ENCODE measurements around the gene LCAT. TPM values are rescaled to one million over a fixed set of nuclear protein-coding genes. Genes with fewer than 3 reads are reported as not detected.

Gene LCAT
- total and polyA plus RNA-seq, 4 donors, result 8.4 to 43.9 (median 21.9) TPM

GRCh38 chr16:67988675-67989074 is 44.8 kb upstream of the LCAT start:
- Histone ChIP-seq H3K4me1 (ENCODE audit: control insufficient read depth in 5 of 5, insufficient read depth in 5 of 5, low read length in 5 of 5) (peaks cover 0 to 7% (median 0%) of the 10 kb centered on the region in 5 donors), H3K27me3 (ENCODE audit: control insufficient read depth in 3 of 3, insufficient read depth in 3 of 3, low read length in 2 of 3) (no peaks in the 10 kb centered on the region), H3K36me3 (ENCODE audit: control insufficient read depth in 4 of 4, insufficient read depth in 4 of 4, low read length in 4 of 4) (no peaks in the 10 kb centered on the region), H3K4me3 (no peak overlapping the region), H3K27ac (ENCODE audit: low read depth in 1 of 2, low read length in 1 of 2) (no peak overlapping the region), H3K9me3 (ENCODE audit: control insufficient read depth in 4 of 4, insufficient read depth in 3 of 4, low read length in 3 of 4) (no peaks in the 10 kb centered on the region), H3K9ac (ENCODE audit: insufficient read depth in 1 of 2, low read length in 2 of 2) (no peak overlapping the region)
- no peak for DNase-seq
- no peak for ATAC-seq (ENCODE audit: insufficient read depth, low FRiP score)
- TF ChIP-seq CTCF (IDR thresholded peaks at IDR 0.05; ENCODE audit: control extremely low read depth, extremely low read depth), result no peak
- 70 to 74% methylated on average over 3 of the region's 3 CpGs for WGBS, 2 donors

DNA sequence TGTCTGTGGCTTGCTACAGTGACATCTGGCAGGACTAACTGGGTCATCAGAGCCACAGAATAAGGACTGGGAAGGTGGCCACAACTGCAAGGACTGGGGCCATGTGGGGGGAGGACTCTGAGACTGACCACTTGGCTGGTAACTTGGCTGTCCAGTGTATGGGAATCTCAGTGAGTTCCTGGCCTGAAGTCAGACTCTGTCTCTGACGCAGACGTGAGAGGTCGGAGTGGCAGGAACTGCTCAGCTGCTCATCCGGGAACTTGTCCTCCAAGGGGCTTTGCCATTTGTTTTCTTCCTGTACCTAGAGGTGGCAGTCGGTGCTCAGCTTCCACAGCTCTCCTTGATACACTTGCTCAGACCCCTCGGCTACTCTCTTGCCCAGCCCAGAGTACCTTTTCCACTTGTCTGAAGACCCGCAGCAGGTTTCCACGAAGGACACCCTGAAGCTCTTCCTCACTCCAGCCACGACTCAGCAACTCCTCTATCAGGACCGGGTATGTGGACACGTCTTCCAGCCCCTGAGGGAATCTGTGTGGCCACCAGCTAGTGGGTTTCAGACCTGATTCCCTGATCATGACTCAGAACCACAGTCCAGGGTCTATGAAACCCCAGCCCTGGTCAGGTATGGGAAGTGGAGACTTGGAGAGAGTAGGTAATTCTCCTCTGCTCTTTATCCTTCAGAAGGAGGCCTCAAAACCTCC is 43.7 kb upstream of the LCAT start:
- Histone ChIP-seq H3K9ac (ENCODE audit: insufficient read depth in 1 of 2, low read length in 2 of 2) (no peak overlapping the region), H3K4me3 (no peak overlapping the region), H3K9me3 (ENCODE audit: control insufficient read depth in 4 of 4, insufficient read depth in 3 of 4, low read length in 3 of 4) (no peaks in the 10 kb centered on the region), H3K4me1 (ENCODE audit: control insufficient read depth in 5 of 5, insufficient read depth in 5 of 5, low read length in 5 of 5) (peaks cover 0 to 7% (median 0%) of the 10 kb centered on the region in 5 donors), H3K36me3 (ENCODE audit: control insufficient read depth in 4 of 4, insufficient read depth in 4 of 4, low read length in 4 of 4) (no peaks in the 10 kb centered on the region), H3K27me3 (ENCODE audit: control insufficient read depth in 3 of 3, insufficient read depth in 3 of 3, low read length in 2 of 3) (no peaks in the 10 kb centered on the region), H3K27ac (ENCODE audit: low read depth in 1 of 2, low read length in 1 of 2) (peak overlapping the region in 1 of 2 donors; percentile 23)
- DNase-seq, result peak in 1 of 3 donors; percentile 41
- WGBS, 2 donors, result 60 to 65% methylated on average over 11 of the region's 11 CpGs
- no peak for ATAC-seq (ENCODE audit: insufficient read depth, low FRiP score)
- no peak for TF ChIP-seq CTCF (IDR thresholded peaks at IDR 0.05; ENCODE audit: control extremely low read depth, extremely low read depth)

DNA sequence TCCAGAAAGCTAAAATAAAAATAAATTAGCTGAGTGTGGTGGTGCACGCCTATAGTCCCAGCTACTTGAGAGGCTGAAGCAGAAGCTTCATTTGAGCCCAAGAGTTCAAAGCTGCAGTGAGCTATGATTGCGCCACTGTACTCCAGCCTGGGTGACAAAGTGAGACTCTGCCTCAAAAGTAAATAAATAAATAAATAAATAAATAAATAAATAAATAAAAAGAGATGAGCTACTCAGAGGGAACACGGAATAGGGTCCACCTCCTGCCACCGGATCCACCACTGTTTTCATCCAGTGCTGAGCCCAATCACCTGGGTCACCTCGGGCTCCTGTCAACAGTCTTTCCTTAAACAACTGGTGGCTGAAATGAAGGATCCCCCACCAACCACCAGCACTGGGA is 43.0 kb upstream of the LCAT start:
- DNase-seq (no peak), ATAC-seq (ENCODE audit: insufficient read depth, low FRiP score) (no peak)
- Histone ChIP-seq H3K9ac (ENCODE audit: insufficient read depth in 1 of 2, low read length in 2 of 2) (no peak overlapping the region), H3K4me1 (ENCODE audit: control insufficient read depth in 5 of 5, insufficient read depth in 5 of 5, low read length in 5 of 5) (peaks cover 0 to 7% (median 0%) of the 10 kb centered on the region in 5 donors), H3K27me3 (ENCODE audit: control insufficient read depth in 3 of 3, insufficient read depth in 3 of 3, low read length in 2 of 3) (no peaks in the 10 kb centered on the region), H3K4me3 (no peak overlapping the region), H3K27ac (ENCODE audit: low read depth in 1 of 2, low read length in 1 of 2) (no peak overlapping the region), H3K9me3 (ENCODE audit: control insufficient read depth in 4 of 4, insufficient read depth in 3 of 4, low read length in 3 of 4) (no peaks in the 10 kb centered on the region), H3K36me3 (ENCODE audit: control insufficient read depth in 4 of 4, insufficient read depth in 4 of 4, low read length in 4 of 4) (no peaks in the 10 kb centered on the region)
- no peak for TF ChIP-seq CTCF (IDR thresholded peaks at IDR 0.05; ENCODE audit: control extremely low read depth, extremely low read depth)
- 84 to 89% methylated on average over 5 of the region's 5 CpGs for WGBS, 2 donors
